Fibroblast of mammary gland (primary cell): ENCODE results near the gene ASPRV1.

Source experiments
- DNase-seq: peaks from one replicate; pipeline ENCODE4 v3.0.0-alpha.2; 2010; ENCODE audit warnings: low read depth
- H3K4me3 ChIP-seq: 2 replicates; pipeline ENCODE4 v1.5.1; 2011; ENCODE audit warnings: low read depth, mild to moderate bottlenecking, low read length, moderate library complexity; ENCODE audit not compliant: control insufficient read depth
- TF ChIP-seq, protein P1 (sequence below): conservative IDR thresholded peaks from 2 replicates; pipeline ENCODE4 v1.5.1; 2011; ENCODE audit warnings: low read depth, low read length, inconsistent platforms; ENCODE audit not compliant: control insufficient read depth, insufficient read depth

ASPRV1 gene

DNA sequence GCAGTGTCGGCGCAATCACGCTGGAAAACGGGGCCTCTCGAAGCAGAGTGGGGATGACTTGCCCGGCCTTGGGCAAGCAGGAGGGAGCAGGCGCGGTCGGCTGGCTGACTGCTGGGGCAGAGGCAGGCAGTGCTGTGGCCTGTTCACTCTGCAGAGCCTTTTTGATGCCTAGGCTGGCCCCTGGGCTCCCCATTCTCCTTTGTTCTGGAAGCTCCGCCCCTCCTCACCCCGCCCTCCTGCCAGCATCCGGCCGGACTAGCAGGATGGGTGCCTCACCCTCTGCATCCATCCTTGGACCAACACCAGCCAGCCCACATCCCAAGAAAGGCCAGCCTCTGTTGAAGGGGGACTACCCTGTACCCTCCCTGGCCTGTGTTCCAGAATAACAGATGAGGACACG, at the start of gene ASPRV1:
Gene ASPRV1 (minus strand): TSS at position 136 of the 400 bp plus-strand sequence. CDS start 195 bp downstream, outside the sequence.
- DNase-seq = no peak
- no peak within 1 kb of the TSS for H3K4me3 ChIP-seq
- TF ChIP-seq, protein P1, sequence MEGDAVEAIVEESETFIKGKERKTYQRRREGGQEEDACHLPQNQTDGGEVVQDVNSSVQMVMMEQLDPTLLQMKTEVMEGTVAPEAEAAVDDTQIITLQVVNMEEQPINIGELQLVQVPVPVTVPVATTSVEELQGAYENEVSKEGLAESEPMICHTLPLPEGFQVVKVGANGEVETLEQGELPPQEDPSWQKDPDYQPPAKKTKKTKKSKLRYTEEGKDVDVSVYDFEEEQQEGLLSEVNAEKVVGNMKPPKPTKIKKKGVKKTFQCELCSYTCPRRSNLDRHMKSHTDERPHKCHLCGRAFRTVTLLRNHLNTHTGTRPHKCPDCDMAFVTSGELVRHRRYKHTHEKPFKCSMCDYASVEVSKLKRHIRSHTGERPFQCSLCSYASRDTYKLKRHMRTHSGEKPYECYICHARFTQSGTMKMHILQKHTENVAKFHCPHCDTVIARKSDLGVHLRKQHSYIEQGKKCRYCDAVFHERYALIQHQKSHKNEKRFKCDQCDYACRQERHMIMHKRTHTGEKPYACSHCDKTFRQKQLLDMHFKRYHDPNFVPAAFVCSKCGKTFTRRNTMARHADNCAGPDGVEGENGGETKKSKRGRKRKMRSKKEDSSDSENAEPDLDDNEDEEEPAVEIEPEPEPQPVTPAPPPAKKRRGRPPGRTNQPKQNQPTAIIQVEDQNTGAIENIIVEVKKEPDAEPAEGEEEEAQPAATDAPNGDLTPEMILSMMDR = no peak

DNA sequence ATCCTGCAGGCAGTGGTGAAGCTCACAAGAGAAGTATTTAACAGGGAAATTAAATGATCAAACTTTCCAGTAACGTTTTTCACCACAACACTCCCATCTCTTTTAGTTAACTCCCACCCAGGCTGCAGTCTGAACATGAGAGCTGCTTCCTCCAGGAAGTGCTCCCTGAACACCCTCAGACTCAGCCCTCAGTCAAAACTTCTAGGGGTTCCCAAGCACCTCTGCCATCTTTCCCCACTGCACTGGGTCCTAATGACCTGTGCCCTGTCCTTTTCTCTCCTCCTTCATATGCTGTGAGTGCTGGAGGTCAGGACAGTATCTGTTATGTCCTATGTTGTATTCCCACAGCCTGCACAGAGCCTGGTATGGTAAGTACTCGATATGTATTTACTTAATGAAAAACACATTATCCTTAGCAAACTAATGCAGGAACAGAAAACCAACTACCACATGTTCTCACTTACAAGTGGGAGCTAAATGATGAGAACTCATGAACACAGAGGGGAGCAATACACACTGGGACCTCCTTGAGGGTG, 49.2 kb upstream of the ASPRV1 start:
- TF ChIP-seq, protein P1 = no peak
- no peak overlapping the region for H3K4me3 ChIP-seq
- no peak for DNase-seq

DNA sequence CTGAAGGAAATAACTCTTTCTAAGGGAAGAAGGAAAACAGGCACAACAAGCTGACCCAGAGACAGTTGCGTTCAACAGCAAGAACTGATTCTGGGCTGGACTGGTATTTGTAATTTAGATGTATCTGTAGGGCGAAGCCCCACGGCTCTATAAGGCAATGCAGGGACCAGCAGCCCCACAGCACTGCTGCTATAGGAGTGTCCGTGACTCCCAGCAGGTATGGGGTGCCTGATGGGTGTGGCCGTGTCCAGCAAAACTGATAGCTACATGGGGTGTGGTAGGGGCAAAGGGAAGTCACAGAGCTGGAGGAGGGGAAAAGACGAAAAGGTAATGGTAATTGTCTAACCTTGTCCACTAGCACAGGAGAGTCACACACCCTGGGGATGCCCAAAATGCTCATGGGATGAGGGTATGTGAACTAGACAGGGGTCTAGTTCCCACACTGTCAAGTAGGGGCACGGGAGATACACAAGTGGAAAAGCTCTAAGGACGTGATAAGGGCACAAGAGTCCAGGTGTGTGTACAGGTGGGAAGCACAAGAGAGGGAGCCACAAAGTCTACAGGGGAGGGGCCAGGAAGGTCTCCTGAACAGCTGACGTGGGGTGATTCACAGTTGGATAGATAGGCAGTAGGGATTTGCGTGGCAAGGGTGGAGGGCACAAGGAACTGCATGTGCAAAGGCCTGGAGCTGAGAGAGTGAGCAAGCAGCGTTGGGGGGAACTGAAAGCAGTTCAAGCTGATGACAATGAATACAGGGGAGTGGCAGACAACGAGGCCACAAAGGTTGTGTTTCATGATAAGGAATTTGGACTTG, 48.5 kb upstream of the ASPRV1 start:
- DNase-seq = no peak
- H3K4me3 ChIP-seq = no peak overlapping the region
- TF ChIP-seq, protein P1 = no peak

DNA sequence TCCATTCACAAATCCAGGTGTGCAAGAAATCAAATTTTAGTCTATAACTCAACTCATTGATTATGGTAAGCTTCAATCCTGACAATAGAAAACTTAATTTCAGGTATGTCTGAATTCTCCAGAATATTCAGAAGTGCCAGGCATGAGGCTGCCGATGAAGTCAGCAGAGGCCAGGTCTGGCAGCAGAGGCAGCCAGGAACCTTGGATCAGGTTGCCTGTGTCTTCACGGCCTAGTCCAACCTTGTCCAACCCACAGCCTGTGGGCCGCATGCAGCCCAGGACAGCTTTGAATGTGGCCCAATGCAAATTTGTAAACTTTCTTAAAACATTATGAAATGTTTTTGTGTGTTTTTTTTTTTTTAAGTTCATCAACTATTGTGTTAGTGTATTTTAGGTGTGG, 46.9 kb upstream of the ASPRV1 start:
- TF ChIP-seq, protein P1 = no peak
- no peak for DNase-seq
- H3K4me3 ChIP-seq = no peak overlapping the region

DNA sequence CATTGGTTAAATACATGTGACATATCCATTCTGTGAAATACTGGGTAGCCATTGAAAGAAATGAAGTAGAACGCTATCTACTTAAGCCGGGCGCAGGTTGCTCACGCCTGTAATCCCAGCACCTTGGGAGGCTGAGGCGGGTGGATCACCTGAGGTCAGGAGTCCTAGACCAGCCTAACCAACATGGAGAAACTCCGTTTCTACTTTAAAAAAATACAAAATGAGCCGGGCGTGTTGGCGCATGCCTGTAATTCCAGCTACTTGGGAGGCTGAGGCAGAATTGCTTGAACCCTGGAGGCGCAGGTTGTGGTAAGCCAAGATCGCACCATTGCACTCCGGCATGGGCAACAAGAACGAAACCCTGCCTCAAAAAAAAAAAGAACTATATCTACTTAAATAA, 45.7 kb upstream of the ASPRV1 start:
- H3K4me3 ChIP-seq = no peak overlapping the region
- no peak for DNase-seq
- TF ChIP-seq, protein P1 = no peak

DNA sequence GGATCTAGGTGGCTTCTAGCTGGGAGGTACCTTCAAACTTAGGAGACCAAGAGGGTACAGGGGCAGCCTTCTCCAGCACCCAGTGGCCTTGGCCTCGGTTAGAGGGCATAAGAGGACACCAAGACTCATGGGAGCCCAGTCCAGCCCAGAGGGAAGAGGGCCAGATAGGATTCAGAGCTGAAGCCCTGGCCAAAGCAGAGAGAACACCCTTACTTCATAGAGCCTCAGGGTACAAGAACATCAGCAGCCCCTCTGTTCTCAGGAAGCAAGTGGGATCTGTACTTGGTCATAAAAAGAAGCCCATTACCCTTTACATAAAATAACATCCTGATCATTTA, 45.0 kb upstream of the ASPRV1 start:
- no peak for DNase-seq
- no peak overlapping the region for H3K4me3 ChIP-seq
- TF ChIP-seq, protein P1 = no peak
